Muscle layer of duodenum (tissue), 2 donors: Measurements from ENCODE around the gene CEPT1.

Experiments
- H3K27ac ChIP-seq: one replicate; pipeline ENCODE4 v1.7.0; 2013; ENCODE audit warnings: mild to moderate bottlenecking, low read length
- H3K27me3 ChIP-seq: one replicate; pipeline ENCODE4 v1.7.0; 2013; ENCODE audit warnings: low read depth, mild to moderate bottlenecking, control low read depth, low read length
- H3K36me3 ChIP-seq, 2 donors: one replicate each; pipeline ENCODE4 v1.7.0; 2013; ENCODE audit warnings: low read length in 2 of 2, control low read depth in 1 of 2, mild to moderate bottlenecking in 1 of 2; ENCODE audit not compliant: insufficient read depth in 2 of 2, control insufficient read depth in 1 of 2
- H3K4me1 ChIP-seq, 2 donors: one replicate each; pipeline ENCODE4 v1.7.0; 2013; ENCODE audit warnings: low read length in 2 of 2, mild to moderate bottlenecking in 2 of 2, control low read depth in 1 of 2, moderate library complexity in 1 of 2; ENCODE audit not compliant: insufficient read depth in 2 of 2, control insufficient read depth in 1 of 2
- H3K4me3 ChIP-seq, 2 donors: one replicate each; pipeline ENCODE4 v1.7.0; 2013; ENCODE audit warnings: low read length in 2 of 2, low read depth in 1 of 2, mild to moderate bottlenecking in 1 of 2
- H3K9me3 ChIP-seq, 2 donors: one replicate each; pipeline ENCODE4 v1.7.0; 2013; ENCODE audit warnings: low read length in 2 of 2, control low read depth in 1 of 2, mild to moderate bottlenecking in 1 of 2; ENCODE audit not compliant: control insufficient read depth in 1 of 2
- donor health status: healthy.

The CEPT1 gene

GRCh38 chr1:111148376-111148881 lies 8.4 kb downstream of the CEPT1 start:
- H3K27ac ChIP-seq = no peak overlapping the region
- no peak overlapping the region for H3K4me3 ChIP-seq
- peaks cover 16 to 31% of the 10 kb centered on the region in 2 donors for H3K36me3 ChIP-seq
- H3K9me3 ChIP-seq = no peaks in the 10 kb centered on the region
- H3K4me1 ChIP-seq = no peaks in the 10 kb centered on the region
- no peaks in the 10 kb centered on the region for H3K27me3 ChIP-seq

GRCh38 chr1:111151838-111152237 lies 11.8 kb downstream of the CEPT1 start:
- no peaks in the 10 kb centered on the region for H3K4me1 ChIP-seq
- peaks cover 19 to 36% of the 10 kb centered on the region in 2 donors for H3K36me3 ChIP-seq
- H3K27ac ChIP-seq = no peak overlapping the region
- no peak overlapping the region for H3K4me3 ChIP-seq
- no peaks in the 10 kb centered on the region for H3K27me3 ChIP-seq
- H3K9me3 ChIP-seq = no peaks in the 10 kb centered on the region

- Histone ChIP-seq H3K27ac (no peak overlapping the region), H3K4me1 (no peaks in the 10 kb centered on the region), H3K27me3 (no peaks in the 10 kb centered on the region), H3K36me3 (peaks cover 15 to 22% of the 10 kb centered on the region in 2 donors), H3K9me3 (no peaks in the 10 kb centered on the region), H3K4me3 (no peak overlapping the region)
Measured at GRCh38 chr1:111154021-111154999, 14.3 kb downstream of the CEPT1 start.

- Histone ChIP-seq H3K4me3 (no peak overlapping the region), H3K27me3 (no peaks in the 10 kb centered on the region), H3K36me3 (peaks cover 21 to 26% of the 10 kb centered on the region in 2 donors), H3K27ac (no peak overlapping the region), H3K4me1 (no peaks in the 10 kb centered on the region), H3K9me3 (no peaks in the 10 kb centered on the region)
Measured at GRCh38 chr1:111157431-111157830, 17.4 kb downstream of the CEPT1 start.

GRCh38 chr1:111161843-111162487 lies 21.9 kb downstream of the CEPT1 start:
- Histone ChIP-seq H3K4me1 (no peaks in the 10 kb centered on the region), H3K9me3 (no peaks in the 10 kb centered on the region), H3K27me3 (no peaks in the 10 kb centered on the region), H3K27ac (no peak overlapping the region), H3K4me3 (no peak overlapping the region), H3K36me3 (peaks cover 20 to 23% of the 10 kb centered on the region in 2 donors)

- Histone ChIP-seq H3K27ac (no peak overlapping the region), H3K9me3 (no peaks in the 10 kb centered on the region), H3K27me3 (no peaks in the 10 kb centered on the region), H3K36me3 (peaks cover 20 to 21% of the 10 kb centered on the region in 2 donors), H3K4me1 (no peaks in the 10 kb centered on the region), H3K4me3 (no peak overlapping the region)
Measured at GRCh38 chr1:111162488-111162880, 22.5 kb downstream of the CEPT1 start.

GRCh38 chr1:111163363-111163762 lies 23.3 kb downstream of the CEPT1 start:
- Histone ChIP-seq H3K9me3 (no peaks in the 10 kb centered on the region), H3K27ac (no peak overlapping the region), H3K4me3 (no peak overlapping the region), H3K4me1 (no peaks in the 10 kb centered on the region), H3K27me3 (no peaks in the 10 kb centered on the region), H3K36me3 (peaks cover 20 to 27% of the 10 kb centered on the region in 2 donors)

- no peaks in the 10 kb centered on the region for H3K27me3 ChIP-seq
- H3K4me1 ChIP-seq = no peaks in the 10 kb centered on the region
- peaks cover 20 to 35% of the 10 kb centered on the region in 2 donors for H3K36me3 ChIP-seq
- no peak overlapping the region for H3K4me3 ChIP-seq
- no peak overlapping the region for H3K27ac ChIP-seq
- H3K9me3 ChIP-seq = no peaks in the 10 kb centered on the region
Measured at GRCh38 chr1:111164151-111164550, 24.1 kb downstream of the CEPT1 start.

GRCh38 chr1:111172463-111172862 lies 32.4 kb downstream of the CEPT1 start:
- H3K36me3 ChIP-seq = peaks cover 26 to 38% of the 10 kb centered on the region in 2 donors
- H3K27me3 ChIP-seq = no peaks in the 10 kb centered on the region
- no peak overlapping the region for H3K27ac ChIP-seq
- H3K4me3 ChIP-seq = no peak overlapping the region
- no peaks in the 10 kb centered on the region for H3K9me3 ChIP-seq
- no peaks in the 10 kb centered on the region for H3K4me1 ChIP-seq

- H3K4me1 ChIP-seq = no peaks in the 10 kb centered on the region
- no peak overlapping the region for H3K4me3 ChIP-seq
- H3K27me3 ChIP-seq = no peaks in the 10 kb centered on the region
- H3K36me3 ChIP-seq = peaks cover 26 to 36% of the 10 kb centered on the region in 2 donors
- no peaks in the 10 kb centered on the region for H3K9me3 ChIP-seq
- H3K27ac ChIP-seq = no peak overlapping the region
Measured at GRCh38 chr1:111174070-111174469, 34.0 kb downstream of the CEPT1 start.

GRCh38 chr1:111175349-111175748 lies 35.3 kb downstream of the CEPT1 start:
- Histone ChIP-seq H3K4me3 (no peak overlapping the region), H3K27me3 (no peaks in the 10 kb centered on the region), H3K9me3 (no peaks in the 10 kb centered on the region), H3K36me3 (peaks cover 28 to 38% of the 10 kb centered on the region in 2 donors), H3K4me1 (no peaks in the 10 kb centered on the region), H3K27ac (no peak overlapping the region)
